ENCODE data around the gene TMEM167A.

GRCh38 chr5:83085106-83085505 lies 7.9 kb upstream of the TMEM167A start:
- TF ChIP-seq CTCF (IDR thresholded peaks at IDR 0.05) (no peak), POLR2A (IDR thresholded peaks at IDR 0.05) (no peak)
